Testis (tissue), 3 donors: Measurements from ENCODE around the gene SYT13. TPM values are rescaled to one million over a fixed set of nuclear protein-coding genes. Genes with fewer than 3 reads are reported as not detected.

ENCODE experiments used
- DNase-seq: peaks from one replicate; pipeline ENCODE4 v3.0.0-alpha.2; 2019
- H3K27ac ChIP-seq, 2 donors: fragments of 200-600 bp; sonication (generic); one replicate each; pipeline ENCODE4 v1.5.1; 2019
- H3K27me3 ChIP-seq: fragments of 200-600 bp; sonication (generic); one replicate; pipeline ENCODE4 v1.5.1; 2019
- H3K36me3 ChIP-seq: fragments of 200-600 bp; sonication (generic); one replicate; pipeline ENCODE4 v1.5.1; 2017; ENCODE audit warnings: low read depth; ENCODE audit errors: missing control alignments
- H3K4me1 ChIP-seq: fragments of 200-600 bp; sonication (generic); one replicate; pipeline ENCODE4 v1.5.1; 2019
- H3K4me3 ChIP-seq, 2 donors: fragments of 200-600 bp; sonication (generic); one replicate each; pipeline ENCODE4 v1.5.1; 2017 to 2019
- H3K9me3 ChIP-seq: fragments of 200-600 bp; sonication (generic); one replicate; pipeline ENCODE4 v1.5.1; 2017
- POLR2A ChIP-seq: fragments of 450-650 bp; IDR thresholded peaks from one replicate; pipeline ENCODE4 v1.6.1; 2017; ENCODE audit warnings: antibody characterized with exemption, mild to moderate bottlenecking, moderate library complexity
- WGBS, 2 donors: methylation state at CpG; one replicate each; pipeline ENCODE4 v1.1.5; 2018; 5-methylcytosine and 5-hydroxymethylcytosine counted together
- intact Hi-C: fragments of 100-400 bp; cut with DNase I; formaldehyde crosslinking; loops from one replicate; pipeline ENCODE4 v1.15.1; 2023; ENCODE audit warnings: low total_unique reads
- polyA plus RNA-seq: library from polyadenylated mRNA; stranded (reverse); fragments of 350-450 nt; fragmentation: Illumina TruSeq; extraction: RNeasy Lipid Tissue Mini Kit (QIAGEN cat#74804); gene quantifications from one replicate; pipeline ENCODE4 v1.2.3, GENCODE V29; 2014; ENCODE audit warnings: low read depth, low replicate concordance; ENCODE audit not compliant: insufficient read depth
- total RNA-seq, 2 donors: library from RNA; depleted of rRNA; stranded (reverse); fragments of >200 nt; gene quantifications; one replicate each; pipeline ENCODE4 v1.2.3, GENCODE V29; 2016
- TF ChIP-seq, protein P1 (sequence below), 3 experiments: fragments of 450-650 bp in 2 of 3; fragments of 200-600 bp in 1 of 3; sonication (generic) in 1 of 3; IDR thresholded peaks; one replicate each; pipeline ENCODE4 v1.5.1; 2016 to 2019; ENCODE audit warnings: antibody characterized with exemption in 3 of 3, mild to moderate bottlenecking in 2 of 3, moderate library complexity in 1 of 3

The SYT13 gene
- total and polyA plus RNA-seq, 3 donors from 2014 or later, result 0.68 to 3.3 (median 1.4) TPM

DNA sequence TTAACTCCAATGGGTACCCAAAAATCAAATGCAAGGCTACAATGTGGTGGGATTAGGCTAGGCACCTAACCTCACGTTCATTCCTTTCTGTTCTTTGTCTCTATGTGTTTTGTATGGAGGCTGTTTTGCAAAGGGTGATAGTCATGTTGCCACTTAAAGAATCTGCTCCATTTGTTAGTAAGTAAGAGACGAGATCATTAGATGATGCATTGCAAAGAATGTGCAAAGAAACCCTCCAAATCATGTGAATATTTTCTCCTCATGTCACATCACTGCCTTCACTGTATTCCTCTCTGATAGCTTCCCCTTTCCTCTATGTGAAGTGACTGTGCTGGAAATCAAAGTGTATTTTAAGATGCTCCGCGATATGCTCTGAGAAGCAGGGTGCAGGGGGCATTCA is 11.9 kb downstream of the SYT13 start:
- Histone ChIP-seq H3K27me3 (no peaks in the 10 kb centered on the region), H3K27ac (no peak overlapping the region), H3K4me3 (no peak overlapping the region), H3K36me3 (no peaks in the 10 kb centered on the region), H3K4me1 (no peaks in the 10 kb centered on the region), H3K9me3 (no peaks in the 10 kb centered on the region)
- DNase-seq, result no peak
- no peak for TF ChIP-seq POLR2A
- TF ChIP-seq, protein P1, sequence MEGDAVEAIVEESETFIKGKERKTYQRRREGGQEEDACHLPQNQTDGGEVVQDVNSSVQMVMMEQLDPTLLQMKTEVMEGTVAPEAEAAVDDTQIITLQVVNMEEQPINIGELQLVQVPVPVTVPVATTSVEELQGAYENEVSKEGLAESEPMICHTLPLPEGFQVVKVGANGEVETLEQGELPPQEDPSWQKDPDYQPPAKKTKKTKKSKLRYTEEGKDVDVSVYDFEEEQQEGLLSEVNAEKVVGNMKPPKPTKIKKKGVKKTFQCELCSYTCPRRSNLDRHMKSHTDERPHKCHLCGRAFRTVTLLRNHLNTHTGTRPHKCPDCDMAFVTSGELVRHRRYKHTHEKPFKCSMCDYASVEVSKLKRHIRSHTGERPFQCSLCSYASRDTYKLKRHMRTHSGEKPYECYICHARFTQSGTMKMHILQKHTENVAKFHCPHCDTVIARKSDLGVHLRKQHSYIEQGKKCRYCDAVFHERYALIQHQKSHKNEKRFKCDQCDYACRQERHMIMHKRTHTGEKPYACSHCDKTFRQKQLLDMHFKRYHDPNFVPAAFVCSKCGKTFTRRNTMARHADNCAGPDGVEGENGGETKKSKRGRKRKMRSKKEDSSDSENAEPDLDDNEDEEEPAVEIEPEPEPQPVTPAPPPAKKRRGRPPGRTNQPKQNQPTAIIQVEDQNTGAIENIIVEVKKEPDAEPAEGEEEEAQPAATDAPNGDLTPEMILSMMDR (IDR thresholded peaks at IDR 0.05), result no peak
- WGBS, 2 donors, result 57 to 60% methylated on average over 4 of the region's 4 CpGs
- intact Hi-C loops, result no loop called here

DNA sequence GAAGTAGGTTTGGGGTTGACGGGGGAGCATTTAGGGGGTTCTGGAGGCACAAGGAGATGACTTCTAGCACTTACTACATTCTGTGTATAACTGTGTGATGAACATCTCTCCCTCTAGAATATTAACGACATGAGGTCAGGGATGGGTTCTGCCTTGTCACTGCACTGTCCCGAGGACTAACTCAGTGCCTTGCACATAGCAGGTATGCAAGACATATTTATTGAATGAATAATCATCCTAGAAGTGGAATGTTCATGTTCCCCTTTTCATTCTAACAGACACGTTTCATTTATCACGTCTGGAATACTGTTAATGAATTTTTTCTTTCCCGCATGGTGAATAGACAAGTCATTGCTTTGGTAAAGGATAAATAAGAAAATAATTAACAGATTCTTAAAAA is 12.6 kb downstream of the SYT13 start:
- no peaks in the 10 kb centered on the region for H3K9me3 ChIP-seq
- intact Hi-C loops, result no loop called here
- H3K36me3 ChIP-seq, result no peaks in the 10 kb centered on the region
- no peak overlapping the region for H3K4me3 ChIP-seq
- no peak overlapping the region for H3K27ac ChIP-seq
- no peak for TF ChIP-seq POLR2A
- TF ChIP-seq, protein P1 (IDR thresholded peaks at IDR 0.05), result no peak
- DNase-seq, result no peak
- H3K4me1 ChIP-seq, result no peaks in the 10 kb centered on the region
- no peaks in the 10 kb centered on the region for H3K27me3 ChIP-seq
- WGBS, 2 donors, result 79 to 83% methylated on average over 6 of the region's 6 CpGs

DNA sequence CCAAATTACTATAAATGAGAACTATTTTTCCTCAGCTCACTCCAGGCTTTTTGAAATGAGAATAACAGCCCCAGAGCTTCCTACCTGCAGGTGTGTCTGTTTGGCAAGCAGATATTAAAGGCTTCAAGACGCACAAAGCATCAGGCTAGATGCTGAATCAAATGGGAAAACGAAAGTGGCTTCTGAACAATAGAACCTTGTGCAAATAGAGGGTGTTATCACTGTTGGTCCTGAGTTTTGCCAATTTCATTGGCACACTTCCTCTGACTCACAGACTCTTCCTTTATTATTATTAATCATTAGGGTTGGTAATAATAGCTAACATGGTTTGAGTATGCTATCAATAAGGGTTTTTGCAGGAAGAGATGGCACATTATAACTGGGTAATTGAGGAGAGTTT is 13.4 kb downstream of the SYT13 start:
- Histone ChIP-seq H3K9me3 (no peaks in the 10 kb centered on the region), H3K4me3 (no peak overlapping the region), H3K27me3 (no peaks in the 10 kb centered on the region), H3K4me1 (no peaks in the 10 kb centered on the region), H3K36me3 (no peaks in the 10 kb centered on the region), H3K27ac (no peak overlapping the region)
- intact Hi-C loops, result no loop called here
- 57 to 66% methylated on average over 2 of the region's 2 CpGs for WGBS, 2 donors
- DNase-seq, result no peak
- TF ChIP-seq, protein P1 (IDR thresholded peaks at IDR 0.05), result no peak
- no peak for TF ChIP-seq POLR2A

DNA sequence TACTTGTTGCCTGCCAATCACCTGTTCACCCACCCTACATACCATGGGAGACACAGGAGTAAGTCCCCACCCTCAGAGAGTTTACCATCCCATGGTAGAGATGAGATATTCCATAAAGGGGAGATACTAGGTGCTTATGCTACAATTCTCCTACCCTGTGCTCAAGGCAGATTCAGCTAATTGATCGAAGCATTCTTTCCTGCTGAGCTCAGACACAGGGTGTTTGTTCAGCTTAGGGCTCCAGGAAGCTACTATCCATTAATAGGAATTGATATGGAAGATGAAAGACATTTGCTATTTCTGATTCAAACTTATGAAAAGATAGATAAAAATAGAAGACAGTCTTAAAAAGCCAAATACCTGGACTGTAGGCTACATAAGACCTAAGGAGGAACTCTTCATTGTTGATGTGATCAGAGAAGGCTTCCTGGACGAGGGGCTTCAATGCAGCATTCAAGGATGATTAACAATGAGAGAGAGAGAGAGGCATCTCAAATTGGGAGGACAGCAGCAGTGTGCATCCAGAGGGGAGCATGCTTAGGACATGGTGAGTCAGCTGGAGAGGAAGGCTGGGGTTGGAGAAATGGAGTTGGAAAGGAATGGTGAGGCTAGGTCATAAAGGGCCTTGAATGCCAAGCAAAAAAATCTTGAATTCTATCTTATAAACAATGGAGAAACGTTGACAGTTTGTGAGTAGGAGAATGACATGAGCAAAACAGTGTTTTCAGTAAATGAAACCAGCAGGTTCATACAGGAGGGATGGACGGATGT is 15.0 kb downstream of the SYT13 start:
- Histone ChIP-seq H3K36me3 (no peaks in the 10 kb centered on the region), H3K27me3 (no peaks in the 10 kb centered on the region), H3K4me3 (no peak overlapping the region), H3K4me1 (no peaks in the 10 kb centered on the region), H3K9me3 (no peaks in the 10 kb centered on the region), H3K27ac (no peak overlapping the region)
- TF ChIP-seq POLR2A, result no peak
- TF ChIP-seq, protein P1 (IDR thresholded peaks at IDR 0.05), result no peak
- intact Hi-C loops, result no loop called here
- WGBS, 2 donors, result 79 to 87% methylated on average over 4 of the region's 4 CpGs
- DNase-seq, result no peak

DNA sequence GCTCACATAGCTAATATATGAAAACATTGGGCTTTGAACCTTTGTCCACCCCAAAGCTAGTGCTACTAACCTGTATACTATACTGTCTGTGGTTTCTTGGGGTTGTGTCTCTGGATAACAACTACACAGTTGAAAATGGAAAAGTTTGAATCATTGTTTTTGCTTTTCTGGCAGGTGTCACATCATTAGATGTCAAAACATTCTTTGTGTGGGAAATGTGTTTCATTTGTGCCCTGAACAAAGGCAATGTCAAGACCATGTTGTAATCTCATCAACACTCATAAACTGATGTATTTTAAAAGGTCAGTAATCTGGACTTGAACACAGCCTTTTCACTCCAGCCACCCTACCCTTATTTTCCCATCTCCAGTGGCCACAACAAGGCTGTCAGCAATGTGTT is 16.5 kb downstream of the SYT13 start:
- Histone ChIP-seq H3K36me3 (no peaks in the 10 kb centered on the region), H3K4me1 (no peaks in the 10 kb centered on the region)
- intact Hi-C loops, result no loop called here

More for the DNA sequence above, 16.5 kb downstream of the SYT13 start:
- H3K9me3 ChIP-seq, result no peaks in the 10 kb centered on the region
- no peak for TF ChIP-seq POLR2A
- TF ChIP-seq, protein P1 (IDR thresholded peaks at IDR 0.05), result no peak
- no peak for DNase-seq
- no peak overlapping the region for H3K4me3 ChIP-seq
- H3K27me3 ChIP-seq, result no peaks in the 10 kb centered on the region
- H3K27ac ChIP-seq, result no peak overlapping the region
